Stimulated activated CD8-positive, alpha-beta memory T cell treated with anti-CD3 and anti-CD28 coated beads, Interleukin-4, amount 100 ng/mL, for 24 hours (primary cell): ENCODE data around the gene KCTD5.

Experiments
- DNase-seq: peaks from one replicate; pipeline ENCODE4 v3.0.0-alpha.2; 2020; ENCODE audit warnings: low read depth

Gene KCTD5

DNA sequence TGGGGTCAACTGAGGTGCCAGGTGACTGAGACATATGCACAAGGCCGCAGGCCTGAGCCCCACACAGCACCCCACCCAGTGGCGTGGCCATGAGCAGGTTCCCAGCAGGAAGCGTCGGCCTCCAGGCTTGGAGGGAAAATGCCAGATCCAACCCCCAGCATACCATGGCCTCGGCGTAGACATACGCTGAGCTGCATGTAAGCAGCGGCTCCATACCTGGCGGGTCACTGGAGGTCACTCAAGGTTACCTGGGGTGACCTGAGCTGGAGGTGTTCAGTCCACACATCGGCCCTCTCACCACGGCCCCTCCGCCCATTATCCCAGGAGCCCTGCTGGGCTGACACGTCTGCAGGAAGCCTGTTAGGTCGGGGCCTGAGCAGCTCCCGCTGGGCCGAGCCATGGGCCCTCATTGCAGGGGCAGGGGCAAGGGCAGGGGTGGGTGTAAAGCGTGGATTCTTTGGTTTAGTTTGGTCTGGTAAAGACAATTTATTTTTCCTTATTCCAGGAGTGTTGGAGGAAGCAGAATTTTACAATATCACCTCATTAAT is 15.2 kb downstream of the KCTD5 start:
- DNase-seq, result no peak

DNA sequence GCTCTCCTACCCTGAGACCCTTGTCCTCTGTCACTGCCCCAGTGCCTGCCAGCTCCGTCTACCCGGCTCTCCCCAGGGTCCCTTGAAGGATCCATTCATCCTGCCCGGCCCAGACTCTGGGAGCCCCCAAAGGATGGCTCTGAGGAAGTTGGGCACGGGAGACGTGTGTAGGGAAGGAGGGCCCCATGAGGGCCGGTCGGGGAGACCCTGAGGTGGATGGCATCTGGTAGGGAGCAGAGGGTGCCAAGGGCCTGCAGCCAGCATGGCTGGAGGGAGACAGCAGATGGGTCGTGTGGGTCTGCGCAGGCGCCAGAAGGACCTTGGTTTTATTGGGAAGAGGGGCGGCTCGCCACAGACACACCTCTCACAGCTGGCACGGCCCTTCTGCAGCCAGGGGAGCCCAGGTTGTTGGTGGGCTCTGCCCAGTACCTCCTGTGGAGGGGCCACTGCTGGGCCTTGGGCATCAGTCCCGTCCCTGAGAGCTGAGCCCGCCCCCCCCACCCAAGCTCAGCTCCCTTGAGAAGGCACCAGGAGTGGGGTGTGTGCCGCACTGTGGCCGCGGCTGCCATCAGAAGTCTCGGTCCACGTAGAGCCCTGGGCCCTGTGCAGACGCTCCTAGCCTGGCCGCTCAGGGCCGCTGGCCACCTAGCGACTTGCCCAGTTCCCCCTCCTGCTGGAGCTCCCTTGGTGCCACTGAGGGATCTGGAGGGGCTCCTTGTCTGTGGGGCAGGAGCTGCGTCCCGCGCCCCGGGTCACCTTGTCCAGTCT is 16.0 kb downstream of the KCTD5 start:
- DNase-seq, result no peak

DNA sequence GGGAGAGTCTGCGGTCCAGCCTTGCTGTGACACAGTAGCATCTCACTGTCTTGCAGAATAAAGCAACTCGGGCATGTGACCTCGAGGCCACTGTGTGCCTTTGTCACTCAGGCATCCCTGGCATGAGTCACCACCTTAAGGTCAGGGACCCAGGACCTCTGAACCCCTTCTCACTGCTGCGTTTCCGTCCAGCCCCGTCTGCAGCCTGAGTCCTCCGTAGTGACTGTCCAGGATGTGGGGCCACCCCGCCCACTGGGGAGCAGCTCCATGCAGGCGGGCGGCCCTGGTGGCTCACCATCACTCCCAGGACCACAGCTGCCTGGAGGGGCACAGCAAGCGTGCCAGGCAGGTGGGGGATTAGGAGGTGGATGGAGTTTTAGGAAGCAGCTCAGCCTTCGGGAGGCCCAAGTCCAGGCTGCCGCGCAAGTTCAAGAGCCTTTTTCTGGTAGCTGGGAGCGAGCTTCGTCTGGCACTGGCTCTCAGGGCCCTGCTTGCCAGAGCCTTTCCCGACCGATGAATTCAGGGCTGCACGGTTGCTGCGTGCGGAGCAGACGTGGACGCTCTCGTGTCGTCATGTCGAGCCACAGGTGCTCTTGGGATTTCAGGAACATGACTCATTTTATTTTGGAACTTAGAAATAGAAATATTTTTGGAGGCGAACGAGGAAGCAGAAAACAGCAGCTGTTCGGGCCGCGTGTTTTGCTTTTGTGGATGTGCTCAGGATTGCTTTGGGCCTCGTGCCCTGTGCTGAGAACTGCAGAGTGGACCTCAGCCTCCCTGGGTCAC is 16.8 kb downstream of the KCTD5 start:
- no peak for DNase-seq

DNA sequence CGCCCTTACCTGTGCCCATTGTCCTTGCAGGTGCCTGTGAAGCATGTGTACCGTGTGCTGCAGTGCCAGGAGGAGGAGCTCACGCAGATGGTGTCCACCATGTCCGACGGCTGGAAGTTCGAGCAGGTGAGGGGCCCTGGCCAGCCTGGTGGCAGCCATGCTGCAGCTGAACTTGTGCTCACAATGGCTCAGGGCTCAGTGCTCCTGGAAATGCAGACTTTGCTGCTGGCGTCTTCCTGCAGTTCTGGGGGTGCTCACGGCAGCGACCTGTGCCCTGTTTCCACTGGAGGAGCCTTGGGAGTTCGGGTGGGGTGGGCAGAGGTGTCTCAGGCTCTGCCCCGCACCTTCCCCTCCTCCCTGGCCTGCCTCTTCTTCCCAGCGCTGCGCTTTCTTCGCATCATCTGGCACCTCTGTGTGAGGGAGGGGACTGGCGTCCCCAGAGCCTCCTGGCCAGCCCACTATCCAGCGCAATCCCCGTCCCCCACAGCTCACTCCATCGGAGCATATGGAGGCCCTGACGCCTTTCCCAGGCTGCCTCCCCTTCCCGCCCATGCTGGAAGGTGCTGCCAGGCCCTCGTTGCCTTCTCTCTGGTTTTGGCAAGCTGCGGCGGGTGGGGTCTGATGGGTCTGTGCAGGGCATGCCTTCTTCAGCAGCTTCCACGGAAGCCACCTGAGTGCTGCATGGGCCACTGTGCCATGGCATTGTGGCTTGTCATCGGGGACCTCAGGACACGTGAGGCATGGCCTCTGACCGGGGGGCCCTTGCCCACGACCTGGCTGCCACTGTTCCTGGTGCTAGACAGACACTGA is 17.7 kb downstream of the KCTD5 start:
- DNase-seq, result no peak

DNA sequence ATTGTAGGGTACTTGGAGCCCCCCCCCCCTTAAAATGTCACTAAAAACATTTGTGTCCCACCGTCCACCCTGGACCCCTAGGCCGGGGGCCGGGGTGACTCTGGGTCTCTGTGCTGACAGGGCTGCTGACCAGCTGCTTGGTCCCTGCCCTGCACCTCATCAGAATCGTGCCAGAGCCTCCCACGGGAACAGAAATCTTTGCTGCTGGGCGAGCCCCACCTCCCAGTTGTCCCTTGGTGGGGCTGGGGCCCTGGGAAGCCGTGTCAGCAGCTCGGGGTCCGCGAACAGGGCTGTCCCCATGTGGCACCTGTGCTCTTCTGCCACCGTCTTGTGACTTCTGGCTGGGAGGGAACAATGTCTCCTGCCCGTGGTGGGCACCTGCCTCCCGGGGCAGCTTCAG is 18.5 kb downstream of the KCTD5 start:
- no peak for DNase-seq

DNA sequence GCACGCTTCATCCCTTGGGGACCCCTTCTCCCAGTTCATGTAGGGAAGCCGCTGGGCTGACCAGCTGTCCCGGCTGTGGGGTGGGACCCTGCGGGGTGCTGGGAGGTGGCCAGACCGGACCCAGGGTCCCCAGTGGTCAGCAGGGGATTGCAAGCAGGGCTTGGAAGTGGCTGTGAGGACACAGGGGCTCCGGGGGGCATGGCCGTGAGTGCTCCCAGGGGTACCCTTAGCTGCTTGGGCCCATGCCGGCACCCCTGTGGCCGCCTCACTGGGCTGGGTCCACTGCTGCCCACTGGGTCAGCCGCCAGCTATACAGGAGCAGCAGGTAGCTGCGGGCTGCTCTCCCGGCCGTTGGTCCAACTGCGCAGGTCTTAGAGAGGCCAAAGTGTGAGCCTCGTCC is 18.9 kb downstream of the KCTD5 start:
- no peak for DNase-seq

DNA sequence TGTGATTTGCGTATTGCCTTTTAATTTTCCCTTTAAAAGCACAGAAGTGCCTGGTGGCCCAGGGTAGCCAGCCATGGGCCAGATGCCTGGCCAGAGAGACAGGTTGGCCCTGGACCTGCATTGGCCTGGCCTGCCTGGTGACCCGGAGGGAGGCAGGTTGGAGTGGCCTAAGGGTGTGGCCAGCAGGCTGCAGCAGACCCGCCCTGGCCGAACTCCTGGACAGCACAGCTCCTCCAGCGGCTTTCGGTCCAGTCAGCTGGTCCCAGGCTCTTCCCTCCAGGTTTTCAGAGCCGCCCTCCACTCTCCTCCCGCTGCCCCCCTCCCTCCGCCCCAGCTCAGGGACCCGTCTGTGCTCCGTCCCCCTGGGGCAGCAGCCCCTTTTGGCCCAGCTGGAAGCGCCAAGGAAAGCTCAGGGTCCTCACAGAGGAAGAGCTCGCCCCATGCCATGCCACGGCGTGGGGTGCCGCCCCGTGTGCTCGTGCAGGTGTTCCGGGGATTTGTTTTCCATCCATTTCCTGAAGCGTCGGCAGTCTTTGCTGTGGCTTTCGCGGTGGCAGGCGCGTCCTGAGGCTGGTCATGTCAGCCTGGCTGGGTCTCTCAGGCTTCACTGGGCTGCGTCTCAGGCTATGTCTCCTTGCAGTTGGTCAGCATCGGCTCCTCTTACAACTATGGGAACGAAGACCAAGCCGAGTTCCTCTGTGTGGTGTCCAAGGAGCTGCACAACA is 19.6 kb downstream of the KCTD5 start:
- no peak for DNase-seq

DNA sequence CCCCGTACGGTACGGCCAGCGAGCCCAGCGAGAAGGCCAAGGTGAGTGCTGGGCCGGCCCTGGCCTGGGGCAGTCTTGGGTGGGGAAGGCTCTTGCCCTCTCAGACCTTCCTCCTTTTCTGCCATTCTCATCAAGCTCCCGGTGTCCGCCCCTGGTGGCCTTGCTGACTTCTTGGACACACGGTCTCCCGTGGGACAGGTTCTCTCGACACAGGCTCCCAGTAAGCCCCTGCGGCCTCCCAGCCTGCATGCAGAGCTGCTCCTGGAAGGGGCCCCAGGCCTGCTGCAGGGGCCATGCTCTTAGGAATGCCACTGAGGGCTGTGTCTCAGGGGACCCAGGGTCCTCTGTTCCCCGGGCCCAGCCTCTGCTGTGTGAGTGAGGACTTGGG is 20.1 kb downstream of the KCTD5 start:
- DNase-seq, result no peak

DNA sequence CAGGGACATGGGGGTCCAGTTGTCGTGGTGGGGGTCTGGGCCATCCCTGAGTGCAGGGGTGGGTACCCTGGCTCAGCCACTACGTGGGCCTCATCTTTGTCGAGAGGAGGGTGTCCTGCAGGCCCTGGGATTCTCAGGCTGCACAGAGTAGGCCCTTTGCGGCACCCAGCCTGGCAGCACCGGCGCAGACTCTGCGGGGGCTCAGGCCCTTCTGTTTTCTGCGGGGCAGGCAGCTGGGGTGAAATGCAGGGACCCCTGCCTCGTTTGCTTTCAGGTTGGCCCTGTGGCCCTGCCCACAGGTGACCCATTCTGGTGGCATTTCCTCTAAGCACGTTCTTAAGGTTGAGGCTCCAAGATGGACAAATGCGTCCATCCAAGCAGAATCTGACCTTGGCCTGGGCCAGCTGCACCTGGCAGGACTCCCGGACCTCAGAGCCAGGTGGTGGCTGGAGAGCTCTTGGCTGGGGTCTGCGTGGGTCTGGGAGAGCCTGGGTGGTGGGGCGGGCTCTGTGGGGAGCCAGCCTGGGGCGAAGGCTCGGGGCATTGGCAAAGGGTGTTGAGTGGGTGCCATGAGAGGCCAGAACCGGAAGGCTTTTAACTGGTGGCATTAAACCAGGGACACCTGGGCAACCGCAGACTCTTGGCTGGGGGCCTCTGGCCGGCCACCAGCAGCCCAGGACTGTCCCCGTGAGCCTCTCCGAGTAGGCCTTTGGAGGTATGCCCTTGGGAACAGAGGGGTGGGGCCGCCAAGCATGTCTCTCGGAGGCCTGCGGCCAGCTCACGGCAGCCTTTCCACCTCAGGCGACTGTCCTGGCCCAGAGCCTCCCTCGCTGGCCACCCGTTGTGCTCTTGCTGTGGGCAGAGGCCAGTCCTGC is 20.8 kb downstream of the KCTD5 start:
- no peak for DNase-seq

DNA sequence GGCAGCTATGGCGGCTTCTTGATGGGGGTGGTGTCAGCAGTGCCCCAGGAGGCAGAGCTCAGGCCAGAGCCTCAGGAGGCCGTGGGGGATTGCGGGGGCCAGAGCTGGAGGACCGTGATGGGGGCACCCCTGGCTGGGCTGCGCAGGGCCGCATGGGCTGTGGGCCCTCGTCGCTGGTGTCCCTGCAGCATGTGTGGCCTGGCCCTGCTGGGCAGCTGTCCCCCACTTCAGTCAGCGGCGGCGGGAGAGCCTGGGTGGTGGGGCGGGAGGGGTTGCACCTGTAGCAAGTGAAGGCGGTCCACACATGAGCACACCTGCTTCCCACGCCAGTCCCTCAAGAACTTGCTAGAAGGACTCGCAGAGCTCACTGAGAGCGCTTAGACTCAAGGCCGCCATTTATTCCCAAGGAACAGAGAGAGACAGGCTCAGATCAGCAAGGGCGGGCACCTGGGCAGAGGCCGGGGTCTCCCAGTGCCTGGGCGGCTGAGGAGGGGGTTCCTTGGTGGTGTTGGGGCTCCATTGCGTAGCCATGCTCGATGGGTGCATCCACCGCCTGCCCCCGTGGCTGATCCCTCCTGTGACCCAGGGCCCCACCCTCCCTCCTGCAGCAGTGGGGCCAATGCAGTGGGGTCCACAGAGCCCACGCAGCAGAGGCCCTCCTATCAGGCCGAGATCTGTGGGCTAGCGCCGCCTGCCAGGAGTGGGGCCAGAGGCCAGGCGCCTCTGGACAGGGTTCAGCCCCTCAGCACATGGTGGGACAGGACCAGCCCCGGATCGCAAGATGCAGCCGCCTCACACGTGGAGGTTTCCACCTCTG is 22.1 kb downstream of the KCTD5 start:
- DNase-seq, result no peak

DNA sequence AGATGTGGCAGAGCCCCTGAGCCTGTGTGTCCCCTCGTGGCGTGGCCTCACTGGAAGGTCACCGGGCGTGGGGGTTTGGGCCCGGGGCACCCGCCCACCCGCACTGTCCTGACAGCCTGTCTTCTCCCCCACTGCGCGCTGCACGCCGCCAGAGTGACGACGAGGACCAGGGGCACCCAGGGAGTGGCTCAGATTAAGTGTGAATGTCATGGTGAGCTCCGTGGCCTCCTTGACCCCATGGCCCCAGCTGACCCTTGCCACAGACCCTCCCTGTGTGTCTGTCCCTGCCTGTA is 22.6 kb downstream of the KCTD5 start:
- DNase-seq, result no peak

DNA sequence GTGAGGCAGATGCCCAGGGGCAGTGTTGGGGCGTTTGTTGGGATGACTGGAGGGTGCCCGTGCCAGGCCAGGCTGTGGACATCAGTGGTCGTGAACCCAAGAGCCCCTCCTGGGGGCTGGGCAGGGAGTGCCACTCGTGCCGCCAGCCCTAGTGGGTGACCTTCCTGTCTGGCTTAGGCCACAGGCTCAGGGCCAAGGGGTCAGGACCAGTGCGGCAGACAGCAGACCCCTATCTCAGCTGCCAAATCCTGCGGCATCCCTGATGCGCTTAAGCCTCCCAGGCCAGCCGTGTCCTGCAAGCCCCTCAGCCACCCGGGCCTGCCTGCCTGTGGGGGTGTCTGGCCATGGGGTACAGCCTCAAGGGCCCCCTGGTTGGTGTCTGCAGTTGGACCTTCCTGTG is 23.0 kb downstream of the KCTD5 start:
- DNase-seq, result no peak

DNA sequence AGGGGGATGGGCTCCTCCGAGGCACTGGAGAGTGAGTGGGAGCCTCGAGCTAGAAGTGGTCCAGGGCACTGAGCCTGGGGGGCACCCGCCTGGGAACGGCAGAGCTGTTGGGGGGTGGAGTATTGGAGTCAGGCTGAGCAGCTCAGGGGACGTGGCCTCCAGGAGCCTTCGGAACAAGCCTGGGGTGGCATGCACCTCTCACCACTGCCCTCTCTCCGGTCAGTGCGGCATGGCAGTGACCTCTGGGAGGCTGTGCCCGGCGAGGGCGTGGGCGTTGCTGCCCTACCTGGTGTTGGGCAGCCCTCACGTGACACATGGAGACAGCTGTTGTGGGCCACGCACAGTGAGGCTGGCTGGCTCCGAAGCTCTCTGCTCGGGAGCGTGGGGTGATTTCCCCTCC is 23.8 kb downstream of the KCTD5 start:
- DNase-seq, result no peak

DNA sequence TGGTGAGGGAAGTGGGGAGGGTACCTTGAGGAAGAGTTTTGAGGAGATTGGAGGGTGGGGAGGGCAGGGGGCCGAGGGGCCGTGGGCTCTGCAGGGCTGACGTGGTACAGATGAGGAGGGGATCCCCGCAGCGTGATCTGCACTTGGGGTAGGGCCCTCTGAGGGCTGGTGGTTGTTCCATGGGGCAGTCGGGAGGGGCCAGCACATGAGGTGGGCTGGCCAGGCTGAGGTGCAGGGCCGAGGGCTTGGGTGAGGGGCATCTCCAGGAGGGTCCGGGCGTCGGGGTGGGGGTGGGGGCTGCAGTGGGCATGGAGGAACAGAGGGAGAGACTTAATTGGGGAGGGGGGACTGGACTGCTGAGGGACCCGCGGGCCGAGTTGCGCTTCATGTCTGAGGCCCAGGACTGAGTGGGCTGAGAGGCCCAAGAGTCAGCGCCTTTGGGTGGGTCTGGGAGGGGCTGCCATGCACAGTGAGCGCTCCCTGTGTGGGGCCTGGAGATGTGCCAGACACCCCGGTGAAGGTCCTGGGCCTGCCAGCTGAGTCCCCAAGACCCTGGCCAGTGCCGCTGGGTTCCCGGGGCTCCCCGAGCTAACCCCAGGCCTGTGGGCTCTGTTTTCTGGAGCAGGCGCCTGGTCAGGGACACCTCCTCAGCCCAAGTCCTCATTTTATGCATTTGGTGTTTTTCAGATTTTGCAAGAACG is 24.4 kb downstream of the KCTD5 start:
- no peak for DNase-seq

DNA sequence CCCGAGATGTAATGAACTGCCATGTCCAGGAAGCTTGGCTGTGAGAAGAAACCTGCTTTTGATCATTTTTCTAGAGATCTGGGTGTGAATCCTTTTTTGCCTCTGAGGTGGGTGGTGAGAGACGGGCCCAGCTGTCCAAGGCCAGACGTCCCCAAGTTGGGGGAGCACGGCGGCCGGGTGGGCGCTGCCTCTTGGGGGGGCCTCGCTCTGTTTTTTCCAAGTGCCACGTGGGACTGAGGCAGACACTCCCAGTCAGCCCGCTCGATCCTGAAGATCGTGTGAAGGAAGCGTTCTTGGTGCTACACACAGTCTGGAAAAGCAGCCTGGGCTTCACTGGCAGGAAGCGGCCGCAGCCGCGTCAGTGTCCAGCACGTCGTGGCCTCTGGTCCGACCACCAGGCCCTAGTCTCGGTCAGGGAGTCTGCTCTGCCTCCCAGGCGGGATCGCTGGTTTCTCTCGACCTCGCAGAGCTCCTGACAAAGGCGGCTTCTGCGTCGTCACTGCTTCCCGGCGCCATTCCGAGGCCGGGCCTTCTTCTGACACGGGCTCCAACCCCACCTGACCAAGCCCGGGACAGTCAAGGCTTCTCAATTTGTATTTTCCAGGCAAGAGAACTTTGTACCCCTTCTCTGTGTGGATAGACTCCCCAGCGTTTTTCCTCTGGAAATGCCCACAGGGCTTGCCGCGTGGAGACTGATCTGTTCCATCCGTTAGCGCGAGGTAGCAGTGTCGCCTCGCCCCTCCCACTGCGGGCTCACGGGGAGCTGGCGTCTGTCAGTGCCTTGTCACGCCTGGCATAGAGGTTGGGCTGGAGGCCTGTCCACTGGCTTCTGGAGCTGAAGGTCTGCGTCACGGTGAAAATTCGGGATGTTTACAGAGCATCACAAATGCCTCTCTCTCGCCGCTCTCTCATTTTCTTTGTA is 25.3 kb downstream of the KCTD5 start:
- DNase-seq, result no peak

DNA sequence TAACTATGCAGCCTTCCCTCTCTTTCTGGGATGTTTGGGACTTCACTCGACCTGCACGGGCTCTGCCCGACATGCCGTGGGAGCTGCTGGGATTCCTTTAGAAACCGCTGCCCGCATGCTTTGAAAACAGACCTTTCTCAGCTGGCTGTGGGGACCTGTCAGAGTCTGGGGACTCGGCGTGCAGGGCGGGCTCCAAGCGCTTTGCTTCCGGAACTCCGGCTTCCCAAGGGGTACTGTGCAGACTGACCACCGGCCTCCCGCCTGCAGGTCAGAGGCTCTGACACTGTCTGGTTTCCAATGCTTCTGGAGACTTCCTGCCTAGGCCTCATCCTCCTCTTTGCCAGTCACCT is 25.9 kb downstream of the KCTD5 start:
- DNase-seq, result no peak

DNA sequence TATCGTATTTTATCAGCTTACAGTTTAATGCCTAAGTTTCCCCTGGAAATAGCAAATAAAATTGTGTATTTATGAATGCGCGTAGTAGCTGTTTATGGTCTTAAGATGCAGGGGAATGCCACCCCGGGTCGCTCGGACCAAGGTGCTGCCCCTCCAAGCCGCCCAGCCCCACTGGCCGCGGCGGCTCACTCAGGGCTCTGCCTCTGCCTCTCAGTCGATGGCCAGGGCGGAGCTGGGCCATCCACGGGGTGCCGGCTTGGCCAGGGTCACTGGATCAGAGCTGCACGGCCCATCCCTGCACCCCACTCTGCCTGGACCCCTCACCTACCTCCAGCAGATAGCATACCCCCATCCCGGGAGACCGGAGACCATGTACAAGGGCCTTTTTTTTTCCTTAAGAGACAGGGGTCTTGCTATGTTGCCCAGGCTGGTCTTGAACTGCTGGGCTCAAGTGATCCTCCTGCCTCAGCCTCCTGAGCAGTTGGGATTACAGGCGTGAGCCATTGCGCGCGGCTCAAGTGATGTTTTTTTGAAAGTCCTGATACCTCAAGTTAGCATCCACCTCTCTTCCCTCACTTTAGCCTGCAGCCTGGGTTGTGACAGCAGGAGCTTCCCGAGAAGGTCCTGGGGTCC is 26.7 kb downstream of the KCTD5 start:
- no peak for DNase-seq

DNA sequence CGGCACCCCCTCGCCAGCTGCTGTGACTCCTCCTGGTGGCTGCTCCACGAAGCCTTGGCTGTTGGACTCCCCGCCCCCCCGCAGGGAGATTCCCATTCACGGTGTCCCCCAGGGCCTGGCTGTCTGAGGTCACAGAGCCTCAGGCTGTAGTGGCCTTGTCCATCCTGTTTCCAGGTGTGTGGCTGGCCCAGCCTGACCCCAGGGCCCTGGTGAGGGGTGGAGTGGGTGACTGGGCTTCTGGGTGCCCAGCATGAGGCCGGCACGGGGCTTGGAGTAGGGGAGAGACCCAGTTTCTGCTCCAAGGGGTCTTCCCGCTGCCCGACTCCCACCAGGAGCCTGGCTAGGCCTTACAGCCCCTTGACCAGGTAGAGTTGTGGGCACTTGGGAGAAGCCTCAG is 27.3 kb downstream of the KCTD5 start:
- no peak for DNase-seq
